H9 (cell line): ENCODE data around the gene RELL1. TPM values are rescaled to one million over a fixed set of nuclear protein-coding genes. Genes with fewer than 3 reads are reported as not detected.

ENCODE experiments used
- DNase-seq: peaks from one replicate; pipeline ENCODE4 v3.0.0-alpha.2; 2017
- H2AFZ ChIP-seq: one replicate; pipeline ENCODE4 v1.6.1; 2013; ENCODE audit warnings: mild to moderate bottlenecking, low read length, control low read depth, moderate library complexity
- H2AK5ac ChIP-seq: 2 replicates; pipeline ENCODE4 v1.6.1; 2013; ENCODE audit warnings: low read length, control low read depth, mixed read lengths; ENCODE audit not compliant: insufficient read length
- H2BK120ac ChIP-seq: one replicate; pipeline ENCODE4 v1.6.1; 2013; ENCODE audit warnings: low read depth, mild to moderate bottlenecking, low read length, control low read depth, inconsistent platforms; ENCODE audit not compliant: poor library complexity, severe bottlenecking
- H2BK12ac ChIP-seq: 2 replicates; pipeline ENCODE4 v1.6.1; 2013; ENCODE audit warnings: low read length, control low read depth, mixed read lengths, low read depth; ENCODE audit not compliant: insufficient read length
- H2BK15ac ChIP-seq: 2 replicates; pipeline ENCODE4 v1.6.1; 2013; ENCODE audit warnings: low read depth, low read length, control low read depth
- H2BK20ac ChIP-seq: one replicate; pipeline ENCODE4 v1.6.1; 2013; ENCODE audit warnings: low read depth, mild to moderate bottlenecking, low read length, control low read depth, inconsistent platforms; ENCODE audit not compliant: poor library complexity, severe bottlenecking
- H2BK5ac ChIP-seq: 2 replicates; pipeline ENCODE4 v1.6.1; 2013; ENCODE audit warnings: low read length, control low read depth, mixed read lengths; ENCODE audit not compliant: insufficient read length
- H3K14ac ChIP-seq: 2 replicates; pipeline ENCODE4 v1.6.1; 2013; ENCODE audit warnings: low read length, control low read depth; ENCODE audit not compliant: insufficient read depth
- H3K18ac ChIP-seq: 2 replicates; pipeline ENCODE4 v1.6.1; 2013; ENCODE audit warnings: low read depth, mild to moderate bottlenecking, mixed read lengths, low read length, control low read depth; ENCODE audit not compliant: insufficient read length
- H3K23ac ChIP-seq: 2 replicates; pipeline ENCODE4 v1.6.1; 2013; ENCODE audit warnings: low read length, control low read depth, mixed read lengths, low read depth; ENCODE audit not compliant: insufficient read length
- H3K23me2 ChIP-seq: 2 replicates; pipeline ENCODE4 v1.6.1; 2013; ENCODE audit warnings: low read depth, mild to moderate bottlenecking, mixed read lengths, low read length, control low read depth; ENCODE audit not compliant: insufficient read length, poor library complexity, severe bottlenecking
- H3K27ac ChIP-seq: 2 replicates; pipeline ENCODE4 v1.5.1; 2013; ENCODE audit warnings: low read length, control low read depth, mixed read lengths, low read depth; ENCODE audit not compliant: insufficient read length
- H3K27me3 ChIP-seq: 2 replicates; pipeline ENCODE4 v1.6.1; 2013; ENCODE audit warnings: low read length, control low read depth, inconsistent platforms; ENCODE audit not compliant: insufficient read depth
- H3K4ac ChIP-seq: 2 replicates; pipeline ENCODE4 v1.6.1; 2013; ENCODE audit warnings: low read depth, mild to moderate bottlenecking, control low read depth, inconsistent platforms, low read length, moderate library complexity
- H3K4me1 ChIP-seq: 2 replicates; pipeline ENCODE4 v1.6.1; 2013; ENCODE audit warnings: low read length, control low read depth, inconsistent platforms; ENCODE audit not compliant: insufficient read depth
- H3K4me2 ChIP-seq: 2 replicates; pipeline ENCODE4 v1.6.1; 2013; ENCODE audit warnings: low read length, control low read depth, mixed read lengths; ENCODE audit not compliant: insufficient read length, insufficient read depth
- H3K56ac ChIP-seq: 2 replicates; pipeline ENCODE4 v1.6.1; 2013; ENCODE audit warnings: low read depth, mild to moderate bottlenecking, mixed read lengths, low read length, control low read depth; ENCODE audit not compliant: insufficient read length
- H3K79me1 ChIP-seq: 2 replicates; pipeline ENCODE4 v1.6.1; 2013; ENCODE audit warnings: low read depth, mild to moderate bottlenecking, moderate library complexity, low read length, control low read depth, inconsistent platforms; ENCODE audit not compliant: insufficient read depth, poor library complexity, severe bottlenecking
- H3K79me2 ChIP-seq: 2 replicates; pipeline ENCODE4 v1.6.1; 2013; ENCODE audit warnings: low read length, control low read depth, inconsistent platforms; ENCODE audit not compliant: insufficient read depth
- H3K9ac ChIP-seq: 2 replicates; pipeline ENCODE4 v1.6.1; 2013; ENCODE audit warnings: low read length, control low read depth, mixed read lengths; ENCODE audit not compliant: insufficient read length; ENCODE audit errors: extremely low read depth
- H3K9me3 ChIP-seq: one replicate; pipeline ENCODE4 v1.6.1; 2013; ENCODE audit warnings: low read depth, low read length, inconsistent platforms; ENCODE audit not compliant: control insufficient read depth
- H3T11ph ChIP-seq: one replicate; pipeline ENCODE4 v1.6.1; 2013; ENCODE audit warnings: mild to moderate bottlenecking, low read length, control low read depth, inconsistent platforms
- H4K20me1 ChIP-seq: one replicate; pipeline ENCODE4 v1.6.1; 2013; ENCODE audit not compliant: control insufficient read depth, insufficient read length, insufficient read depth
- H4K5ac ChIP-seq: 2 replicates; pipeline ENCODE4 v1.6.1; 2013; ENCODE audit warnings: low read depth, mild to moderate bottlenecking, mixed read lengths, low read length, control low read depth; ENCODE audit not compliant: insufficient read length
- H4K8ac ChIP-seq: replicated peaks from 2 replicates; pipeline ENCODE4 v1.6.1; 2013; ENCODE audit warnings: low read length, control low read depth, mixed read lengths, low read depth; ENCODE audit not compliant: insufficient read length
- H4K91ac ChIP-seq: 2 replicates; pipeline ENCODE4 v1.6.1; 2013; ENCODE audit warnings: low read depth, mild to moderate bottlenecking, moderate library complexity, mixed read lengths, low read length, control low read depth; ENCODE audit not compliant: insufficient read length
- H3K27ac Mint-ChIP-seq, 3 experiments: 2 replicates in 2 of 3; 3 replicates in 1 of 3; pipeline ENCODE4 v1.8.0; 2020 to 2021; ENCODE audit warnings: mixed read lengths in 3 of 3, mild to moderate bottlenecking in 1 of 3, moderate library complexity in 1 of 3
- H3K27me3 Mint-ChIP-seq: 2 replicates; pipeline ENCODE4 v1.8.0; 2021; ENCODE audit warnings: low read depth, mild to moderate bottlenecking, moderate library complexity, mixed read lengths
- H3K36me3 Mint-ChIP-seq, 3 experiments: 2 replicates in 2 of 3; 3 replicates in 1 of 3; pipeline ENCODE4 v1.8.0; 2020 to 2021; ENCODE audit warnings: low read depth in 3 of 3, mixed read lengths in 3 of 3; ENCODE audit not compliant: insufficient read depth in 1 of 3
- H3K4me1 Mint-ChIP-seq, 2 experiments: 2 replicates each; pipeline ENCODE4 v1.8.0; 2020; ENCODE audit warnings: mixed read lengths in 2 of 2
- H3K4me3 Mint-ChIP-seq, 2 experiments: 2 replicates in 1 of 2; 3 replicates in 1 of 2; pipeline ENCODE4 v1.8.0; 2020 to 2021; ENCODE audit warnings: mild to moderate bottlenecking in 2 of 2, mixed read lengths in 2 of 2, moderate library complexity in 1 of 2
- H3K9me3 Mint-ChIP-seq, 2 experiments: 2 replicates in 1 of 2; 3 replicates in 1 of 2; pipeline ENCODE4 v1.8.0; 2020; ENCODE audit warnings: mild to moderate bottlenecking in 2 of 2, mixed read lengths in 2 of 2, moderate library complexity in 1 of 2
- WGBS: extraction: QIAGEN DNeasy Blood & Tissue Kit; methylation state at CpG from one replicate; pipeline ENCODE4 v1.1.7; 2013; ENCODE audit warnings: missing lambda C conversion rate, low lambda C conversion rate, mixed read lengths; ENCODE audit not compliant: insufficient read length; ENCODE audit errors: extremely low coverage; 5-methylcytosine and 5-hydroxymethylcytosine counted together
- total RNA-seq: library from RNA; stranded (reverse); gene quantifications from 2 replicates; pipeline ENCODE4 v1.2.1, GENCODE V29; 2021
- TF ChIP-seq, protein P1 (sequence below): fragments of 200-600 bp; sonication (generic); conservative IDR thresholded peaks from 3 replicates; pipeline ENCODE4 v1.8.0; 2021; ENCODE audit warnings: antibody characterized with exemption, mild to moderate bottlenecking

Gene RELL1
- total RNA-seq, 1 experiment from 2014 or later, result 10.8 TPM

DNA sequence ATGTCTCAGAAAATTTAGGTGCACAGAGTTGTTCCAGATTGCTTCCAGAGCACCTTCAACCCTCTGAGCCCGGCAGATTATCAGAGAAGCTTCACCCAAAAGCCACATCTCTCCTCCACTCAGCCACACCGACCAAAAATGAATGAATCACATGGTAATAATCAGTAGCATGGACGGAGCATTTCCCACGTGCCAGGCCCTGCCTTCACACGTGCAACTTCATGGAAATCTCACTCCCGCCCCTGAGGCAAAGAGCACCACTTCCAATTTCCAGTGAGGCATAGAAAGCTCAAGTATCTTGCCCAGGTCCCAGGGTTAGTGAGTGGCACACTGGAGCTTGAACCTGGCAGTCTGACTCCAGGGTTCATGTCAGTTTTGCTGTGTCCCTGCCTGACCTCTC, 56.5 kb downstream of the RELL1 start:
- Histone ChIP-seq H2BK12ac (no peak overlapping the region), H3K27ac (no peak overlapping the region), H3K4me1 (no peaks in the 10 kb centered on the region; the same call in 1 of the 2 replicates), H4K91ac (no peak overlapping the region), H2BK20ac (no peak overlapping the region), H3K4me2 (no peak overlapping the region), H3K23me2 (no peaks in the 10 kb centered on the region), H2BK120ac (no peak overlapping the region), H3K4ac (no peak overlapping the region), H3K14ac (no peak overlapping the region), H3T11ph (no peak overlapping the region), H3K79me1 (no peaks in the 10 kb centered on the region), H3K18ac (no peak overlapping the region), H2AFZ (no peak overlapping the region), H3K23ac (no peak overlapping the region), H4K8ac (no peak overlapping the region), H2AK5ac (no peak overlapping the region), H3K9ac (no peak overlapping the region), H3K9me3 (no peaks in the 10 kb centered on the region), H3K56ac (no peak overlapping the region), H4K20me1 (no peaks in the 10 kb centered on the region), H3K27me3 (no peaks in the 10 kb centered on the region), H4K5ac (no peak overlapping the region), H3K79me2 (no peaks in the 10 kb centered on the region), H2BK15ac (no peak overlapping the region), H2BK5ac (no peak overlapping the region)
- Mint-ChIP-seq H3K4me1 (peaks cover 4% of the 10 kb centered on the region in 2 experiments; a peak in 2 of 4 replicates), H3K27me3 (no peaks in the 10 kb centered on the region), H3K27ac (no peak overlapping the region), H3K36me3 (peaks cover 8 to 29% (median 13%) of the 10 kb centered on the region in 3 experiments; a peak in 6 of 7 replicates), H3K9me3 (no peaks in the 10 kb centered on the region), H3K4me3 (no peak overlapping the region)
- DNase-seq, result no peak
- TF ChIP-seq, protein P1, sequence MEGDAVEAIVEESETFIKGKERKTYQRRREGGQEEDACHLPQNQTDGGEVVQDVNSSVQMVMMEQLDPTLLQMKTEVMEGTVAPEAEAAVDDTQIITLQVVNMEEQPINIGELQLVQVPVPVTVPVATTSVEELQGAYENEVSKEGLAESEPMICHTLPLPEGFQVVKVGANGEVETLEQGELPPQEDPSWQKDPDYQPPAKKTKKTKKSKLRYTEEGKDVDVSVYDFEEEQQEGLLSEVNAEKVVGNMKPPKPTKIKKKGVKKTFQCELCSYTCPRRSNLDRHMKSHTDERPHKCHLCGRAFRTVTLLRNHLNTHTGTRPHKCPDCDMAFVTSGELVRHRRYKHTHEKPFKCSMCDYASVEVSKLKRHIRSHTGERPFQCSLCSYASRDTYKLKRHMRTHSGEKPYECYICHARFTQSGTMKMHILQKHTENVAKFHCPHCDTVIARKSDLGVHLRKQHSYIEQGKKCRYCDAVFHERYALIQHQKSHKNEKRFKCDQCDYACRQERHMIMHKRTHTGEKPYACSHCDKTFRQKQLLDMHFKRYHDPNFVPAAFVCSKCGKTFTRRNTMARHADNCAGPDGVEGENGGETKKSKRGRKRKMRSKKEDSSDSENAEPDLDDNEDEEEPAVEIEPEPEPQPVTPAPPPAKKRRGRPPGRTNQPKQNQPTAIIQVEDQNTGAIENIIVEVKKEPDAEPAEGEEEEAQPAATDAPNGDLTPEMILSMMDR, result no peak
- no CpG with 5 or more reads among the region's 6 CpGs for WGBS
